OCI-LY3 (cell line): ENCODE data around the gene CACNA1B.

Experiments used
- EZH2phosphoT487 ChIP-seq: fragments of 200-600 bp; shearing (Covaris generic); IDR thresholded peaks from 2 replicates; pipeline ENCODE4 v1.6.1; 2018; ENCODE audit warnings: antibody characterized with exemption, mixed run types, low read depth
- TF ChIP-seq, protein P1 (sequence below): fragments of 200-600, 300-600 bp; sonication (generic); IDR thresholded peaks from 2 replicates; pipeline ENCODE4 v1.5.1; 2014; ENCODE audit warnings: antibody characterized with exemption, low read length, low read depth

DNA sequence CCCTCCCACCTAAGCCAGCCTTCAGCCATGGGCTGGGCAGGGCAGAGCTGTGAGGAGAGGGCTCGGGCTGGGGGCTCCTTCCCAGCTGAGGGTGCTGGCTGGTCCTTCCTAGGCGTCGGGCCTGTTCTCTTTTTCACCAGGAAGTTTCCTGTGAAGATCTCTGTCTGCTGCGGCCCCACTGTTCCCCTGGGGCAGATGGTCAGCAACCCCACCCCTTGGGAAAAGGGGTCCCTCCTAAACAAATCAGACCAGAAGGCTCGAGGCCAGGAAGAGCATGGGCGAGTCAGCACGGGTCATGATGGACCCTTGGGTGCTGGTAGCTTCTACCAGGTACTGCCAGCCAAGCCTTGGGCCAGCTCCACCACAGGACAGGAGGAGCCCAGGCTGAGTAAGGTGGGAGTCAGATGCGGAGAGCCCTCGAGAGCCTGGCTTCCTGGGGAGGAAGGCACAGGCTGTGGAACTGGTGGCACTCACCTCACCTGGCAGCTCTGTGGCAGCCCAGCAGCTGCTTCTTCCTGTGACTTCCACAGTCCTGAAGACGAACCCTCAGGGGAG is 3.5 kb downstream of the CACNA1B start:
- TF ChIP-seq, protein P1, sequence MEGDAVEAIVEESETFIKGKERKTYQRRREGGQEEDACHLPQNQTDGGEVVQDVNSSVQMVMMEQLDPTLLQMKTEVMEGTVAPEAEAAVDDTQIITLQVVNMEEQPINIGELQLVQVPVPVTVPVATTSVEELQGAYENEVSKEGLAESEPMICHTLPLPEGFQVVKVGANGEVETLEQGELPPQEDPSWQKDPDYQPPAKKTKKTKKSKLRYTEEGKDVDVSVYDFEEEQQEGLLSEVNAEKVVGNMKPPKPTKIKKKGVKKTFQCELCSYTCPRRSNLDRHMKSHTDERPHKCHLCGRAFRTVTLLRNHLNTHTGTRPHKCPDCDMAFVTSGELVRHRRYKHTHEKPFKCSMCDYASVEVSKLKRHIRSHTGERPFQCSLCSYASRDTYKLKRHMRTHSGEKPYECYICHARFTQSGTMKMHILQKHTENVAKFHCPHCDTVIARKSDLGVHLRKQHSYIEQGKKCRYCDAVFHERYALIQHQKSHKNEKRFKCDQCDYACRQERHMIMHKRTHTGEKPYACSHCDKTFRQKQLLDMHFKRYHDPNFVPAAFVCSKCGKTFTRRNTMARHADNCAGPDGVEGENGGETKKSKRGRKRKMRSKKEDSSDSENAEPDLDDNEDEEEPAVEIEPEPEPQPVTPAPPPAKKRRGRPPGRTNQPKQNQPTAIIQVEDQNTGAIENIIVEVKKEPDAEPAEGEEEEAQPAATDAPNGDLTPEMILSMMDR = no peak
- no peak for TF ChIP-seq EZH2phosphoT487
